Liver (tissue), 9 donors: ENCODE results near the gene INPP5J. TPM values are rescaled to one million over a fixed set of nuclear protein-coding genes. Genes with fewer than 3 reads are reported as not detected.

Experiments used
- DNase-seq: peaks from one replicate; pipeline ENCODE4 v3.0.0-alpha.2; 2017; ENCODE audit warnings: low spot score
- H3K27ac ChIP-seq, 2 donors: one replicate each; pipeline ENCODE4 v1.7.0; 2013; ENCODE audit warnings: inconsistent platforms in 2 of 2, low read length in 2 of 2, control low read depth in 1 of 2, low read depth in 1 of 2, mild to moderate bottlenecking in 1 of 2
- H3K27me3 ChIP-seq, 4 donors: one replicate each; pipeline versions ENCODE4 v1.6.1 to v1.7.0; 2013; ENCODE audit warnings: low read length in 3 of 4, inconsistent platforms in 1 of 4, mild to moderate bottlenecking in 1 of 4, moderate library complexity in 1 of 4; ENCODE audit not compliant: control insufficient read depth in 4 of 4, insufficient read depth in 4 of 4
- H3K36me3 ChIP-seq, 4 donors: one replicate each; pipeline versions ENCODE4 v1.6.1 to v1.7.0; 2013; ENCODE audit warnings: low read length in 3 of 4, mild to moderate bottlenecking in 3 of 4, low read depth in 1 of 4, moderate library complexity in 1 of 4; ENCODE audit not compliant: control insufficient read depth in 4 of 4, insufficient read depth in 3 of 4
- H3K4me1 ChIP-seq, 4 donors: one replicate each; pipeline versions ENCODE4 v1.6.1 to v1.7.0; 2013; ENCODE audit warnings: low read length in 3 of 4, mild to moderate bottlenecking in 3 of 4, moderate library complexity in 1 of 4; ENCODE audit not compliant: control insufficient read depth in 4 of 4, insufficient read depth in 4 of 4
- H3K4me3 ChIP-seq, 3 donors: one replicate each; pipeline versions ENCODE4 v1.6.1 to v1.7.0; 2013; ENCODE audit warnings: low read length in 3 of 3, control low read depth in 1 of 3, low read depth in 1 of 3, mild to moderate bottlenecking in 1 of 3
- H3K9ac ChIP-seq, 2 donors: one replicate each; pipeline ENCODE4 v1.7.0; 2013; ENCODE audit warnings: low read length in 2 of 2, mild to moderate bottlenecking in 2 of 2, moderate library complexity in 2 of 2, control low read depth in 1 of 2, low read depth in 1 of 2
- H3K9me3 ChIP-seq, 4 donors: one replicate each; pipeline versions ENCODE4 v1.6.1 to v1.7.0; 2013; ENCODE audit warnings: low read length in 3 of 4; ENCODE audit not compliant: control insufficient read depth in 4 of 4
- ATF3 ChIP-seq: IDR thresholded peaks from 2 replicates; pipeline ENCODE4 v1.6.1; 2016; ENCODE audit warnings: antibody characterized with exemption
- FOXA2 ChIP-seq: IDR thresholded peaks from 2 replicates; pipeline ENCODE4 v1.6.1; 2016; ENCODE audit warnings: antibody characterized with exemption
- GABPA ChIP-seq, 2 donors: IDR thresholded peaks in 1 of 2; conservative IDR thresholded peaks in 1 of 2; 2 replicates each; pipeline ENCODE4 v1.6.1; 2016; ENCODE audit warnings: antibody characterized with exemption in 2 of 2, mild to moderate bottlenecking in 1 of 2, moderate library complexity in 1 of 2
- HNF4A ChIP-seq, 2 donors: conservative IDR thresholded peaks; 2 replicates each; pipeline ENCODE4 v1.6.1; 2016; ENCODE audit warnings: antibody characterized with exemption in 2 of 2, mild to moderate bottlenecking in 2 of 2
- JUND ChIP-seq, 2 donors: IDR thresholded peaks; 2 replicates each; pipeline ENCODE4 v1.6.1; 2016; ENCODE audit warnings: antibody characterized with exemption in 2 of 2
- MAX ChIP-seq: IDR thresholded peaks from 2 replicates; pipeline ENCODE4 v1.6.1; 2016; ENCODE audit warnings: antibody characterized with exemption
- NR2F2 ChIP-seq: IDR thresholded peaks from 2 replicates; pipeline ENCODE4 v1.6.1; 2016; ENCODE audit warnings: antibody characterized with exemption
- RAD21 ChIP-seq, 2 donors: IDR thresholded peaks; 2 replicates each; pipeline ENCODE4 v1.6.1; 2016; ENCODE audit warnings: antibody characterized with exemption in 2 of 2, mild to moderate bottlenecking in 2 of 2
- RXRA ChIP-seq, 2 donors: IDR thresholded peaks; 2 replicates each; pipeline ENCODE4 v1.6.1; 2017 to 2018; ENCODE audit warnings: antibody characterized with exemption in 2 of 2, mild to moderate bottlenecking in 1 of 2
- SP1 ChIP-seq: IDR thresholded peaks from 2 replicates; pipeline ENCODE4 v1.6.1; 2018; ENCODE audit warnings: antibody characterized with exemption, mild to moderate bottlenecking
- TAF1 ChIP-seq: conservative IDR thresholded peaks from 2 replicates; pipeline ENCODE4 v1.6.1; 2016; ENCODE audit warnings: antibody characterized with exemption, mild to moderate bottlenecking
- YY1 ChIP-seq: IDR thresholded peaks from 2 replicates; pipeline ENCODE4 v1.6.1; 2016; ENCODE audit warnings: antibody characterized with exemption, mild to moderate bottlenecking
- WGBS: extraction: QIAGEN DNeasy Blood & Tissue Kit; methylation state at CpG from one replicate; pipeline ENCODE4 v1.1.7; 2013; 5-methylcytosine and 5-hydroxymethylcytosine counted together
- polyA plus RNA-seq, 2 donors: library from polyadenylated mRNA; stranded (reverse) in 1 of 2; unstranded in 1 of 2; fragments of 200-250 nt in 1 of 2; fragments of >200 nt in 1 of 2; fragmentation: Nextera tagmentation in 1 of 2; extraction: Ambion mirVana in 1 of 2; gene quantifications; one replicate each; pipeline versions ENCODE4 v1.2.1 to v1.2.3, GENCODE V29; 2013 to 2015
- total RNA-seq, 2 donors: library from RNA; depleted of rRNA; stranded (reverse); fragments of >200 nt; gene quantifications; one replicate each; pipeline ENCODE4 v1.2.3, GENCODE V29; 2014
- TF ChIP-seq, protein P1 (sequence below): IDR thresholded peaks from 2 replicates; pipeline ENCODE4 v1.6.1; 2016; ENCODE audit warnings: antibody characterized with exemption, mild to moderate bottlenecking
- TF ChIP-seq, protein P2 (sequence below): IDR thresholded peaks from 2 replicates; pipeline ENCODE4 v1.6.1; 2016; ENCODE audit warnings: antibody characterized with exemption
- TF ChIP-seq, protein P3 (sequence below): fragments of 150-350 bp; IDR thresholded peaks from 2 replicates; pipeline ENCODE4 v1.5.1; 2017; ENCODE audit warnings: improper control_type of control experiment, low read depth, low read length; ENCODE audit not compliant: missing input control
- donor health status: healthy.
- donor health status: healthy.
- donor health status: healthy.
- donor health status: healthy.
- donor health status: healthy.

INPP5J gene
- total and polyA plus RNA-seq, 4 donors: 0.06 to 0.17 (median 0.11) TPM

DNA sequence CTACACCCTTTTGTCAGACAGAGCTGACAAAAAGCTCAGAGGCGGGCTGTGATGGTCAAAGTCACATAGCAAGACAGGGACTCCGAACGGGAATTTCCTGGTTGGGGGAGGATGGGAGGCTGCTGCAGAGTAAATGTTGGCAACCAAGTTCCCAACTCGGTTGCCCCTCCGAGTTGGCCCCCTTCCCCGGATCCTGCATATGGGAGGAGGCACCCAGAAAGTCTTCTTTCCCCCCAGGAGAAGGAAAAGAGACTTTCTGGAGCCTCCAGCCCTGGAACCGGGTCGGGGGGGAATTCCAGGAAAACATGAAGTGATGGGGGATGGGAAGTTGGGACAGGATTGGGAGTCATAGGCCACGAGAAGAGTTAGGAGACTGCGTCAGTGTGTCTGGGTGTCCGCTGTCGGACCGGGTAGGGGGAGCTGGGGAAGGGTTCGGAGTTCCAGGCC is 16.0 kb upstream of the INPP5J start:
- no peak for DNase-seq
- H3K27ac ChIP-seq: peak overlapping the region; percentile 73 to 79
- TF ChIP-seq, protein P1, sequence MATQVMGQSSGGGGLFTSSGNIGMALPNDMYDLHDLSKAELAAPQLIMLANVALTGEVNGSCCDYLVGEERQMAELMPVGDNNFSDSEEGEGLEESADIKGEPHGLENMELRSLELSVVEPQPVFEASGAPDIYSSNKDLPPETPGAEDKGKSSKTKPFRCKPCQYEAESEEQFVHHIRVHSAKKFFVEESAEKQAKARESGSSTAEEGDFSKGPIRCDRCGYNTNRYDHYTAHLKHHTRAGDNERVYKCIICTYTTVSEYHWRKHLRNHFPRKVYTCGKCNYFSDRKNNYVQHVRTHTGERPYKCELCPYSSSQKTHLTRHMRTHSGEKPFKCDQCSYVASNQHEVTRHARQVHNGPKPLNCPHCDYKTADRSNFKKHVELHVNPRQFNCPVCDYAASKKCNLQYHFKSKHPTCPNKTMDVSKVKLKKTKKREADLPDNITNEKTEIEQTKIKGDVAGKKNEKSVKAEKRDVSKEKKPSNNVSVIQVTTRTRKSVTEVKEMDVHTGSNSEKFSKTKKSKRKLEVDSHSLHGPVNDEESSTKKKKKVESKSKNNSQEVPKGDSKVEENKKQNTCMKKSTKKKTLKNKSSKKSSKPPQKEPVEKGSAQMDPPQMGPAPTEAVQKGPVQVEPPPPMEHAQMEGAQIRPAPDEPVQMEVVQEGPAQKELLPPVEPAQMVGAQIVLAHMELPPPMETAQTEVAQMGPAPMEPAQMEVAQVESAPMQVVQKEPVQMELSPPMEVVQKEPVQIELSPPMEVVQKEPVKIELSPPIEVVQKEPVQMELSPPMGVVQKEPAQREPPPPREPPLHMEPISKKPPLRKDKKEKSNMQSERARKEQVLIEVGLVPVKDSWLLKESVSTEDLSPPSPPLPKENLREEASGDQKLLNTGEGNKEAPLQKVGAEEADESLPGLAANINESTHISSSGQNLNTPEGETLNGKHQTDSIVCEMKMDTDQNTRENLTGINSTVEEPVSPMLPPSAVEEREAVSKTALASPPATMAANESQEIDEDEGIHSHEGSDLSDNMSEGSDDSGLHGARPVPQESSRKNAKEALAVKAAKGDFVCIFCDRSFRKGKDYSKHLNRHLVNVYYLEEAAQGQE: no peak
- no peak for TF ChIP-seq RXRA (IDR thresholded peaks at IDR 0.05)
- no peak for TF ChIP-seq SP1
- TF ChIP-seq ATF3: no peak
- TF ChIP-seq TAF1: no peak
- TF ChIP-seq, protein P2, sequence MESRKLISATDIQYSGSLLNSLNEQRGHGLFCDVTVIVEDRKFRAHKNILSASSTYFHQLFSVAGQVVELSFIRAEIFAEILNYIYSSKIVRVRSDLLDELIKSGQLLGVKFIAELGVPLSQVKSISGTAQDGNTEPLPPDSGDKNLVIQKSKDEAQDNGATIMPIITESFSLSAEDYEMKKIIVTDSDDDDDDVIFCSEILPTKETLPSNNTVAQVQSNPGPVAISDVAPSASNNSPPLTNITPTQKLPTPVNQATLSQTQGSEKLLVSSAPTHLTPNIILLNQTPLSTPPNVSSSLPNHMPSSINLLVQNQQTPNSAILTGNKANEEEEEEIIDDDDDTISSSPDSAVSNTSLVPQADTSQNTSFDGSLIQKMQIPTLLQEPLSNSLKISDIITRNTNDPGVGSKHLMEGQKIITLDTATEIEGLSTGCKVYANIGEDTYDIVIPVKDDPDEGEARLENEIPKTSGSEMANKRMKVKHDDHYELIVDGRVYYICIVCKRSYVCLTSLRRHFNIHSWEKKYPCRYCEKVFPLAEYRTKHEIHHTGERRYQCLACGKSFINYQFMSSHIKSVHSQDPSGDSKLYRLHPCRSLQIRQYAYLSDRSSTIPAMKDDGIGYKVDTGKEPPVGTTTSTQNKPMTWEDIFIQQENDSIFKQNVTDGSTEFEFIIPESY: no peak
- peak overlapping the region in 1 of 2 donors; percentile 48 for H3K9ac ChIP-seq
- H3K9me3 ChIP-seq: no peaks in the 10 kb centered on the region
- peak overlapping the region; percentile 22 to 41 (median 37) for H3K4me3 ChIP-seq
- H3K36me3 ChIP-seq: peaks cover 0 to 3% (median 0%) of the 10 kb centered on the region in 4 donors
- H3K4me1 ChIP-seq: peaks cover 4 to 7% (median 6%) of the 10 kb centered on the region in 4 donors
- WGBS: 69% methylated on average over 14 of the region's 14 CpGs
- no peaks in the 10 kb centered on the region for H3K27me3 ChIP-seq

DNA sequence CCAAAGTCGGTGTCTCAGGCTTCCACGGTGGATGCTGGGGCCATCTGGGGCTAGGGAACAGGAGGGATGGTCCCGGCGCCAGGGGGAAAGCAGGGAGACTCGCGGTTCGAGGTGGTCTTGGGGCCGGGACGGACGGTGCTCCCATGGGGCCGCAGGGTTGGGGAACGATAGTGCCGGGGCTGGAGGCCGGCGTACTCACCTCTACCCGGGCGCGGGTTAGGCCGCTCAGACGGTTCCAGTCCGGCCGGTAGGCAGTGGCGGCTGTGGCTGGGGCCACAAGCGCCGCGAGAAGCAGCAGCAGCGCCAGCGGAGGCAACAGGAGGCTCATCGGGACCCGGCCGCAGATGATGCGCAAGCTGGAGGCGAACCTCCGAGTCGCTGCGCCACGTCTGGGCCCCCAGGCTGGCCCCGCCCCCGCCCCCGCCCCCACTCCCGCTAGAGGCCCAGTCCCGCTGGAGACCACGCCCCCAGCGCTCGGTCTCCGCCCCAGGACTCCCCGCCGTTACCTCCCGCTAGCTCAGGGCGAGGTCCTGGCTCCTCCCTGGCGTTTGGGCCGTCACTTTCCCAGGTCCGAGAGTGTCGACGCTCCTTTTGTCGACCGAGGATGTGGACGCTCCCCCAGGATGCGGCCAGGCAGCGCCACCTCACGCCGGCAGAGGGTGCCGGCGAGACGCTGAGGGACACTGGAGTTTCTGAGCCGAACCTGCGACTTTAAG is 15.4 kb upstream of the INPP5J start, which contains the start of gene SELENOM:
SELENOM (minus strand) TSS at position 391 of the 716 bp plus-strand sequence; CDS start at position 328, 63 bp downstream.
- WGBS: 7% methylated on average over 67 of the region's 67 CpGs
- Histone ChIP-seq H3K27me3 (no peaks in the 10 kb centered on the region), H3K9me3 (no peaks in the 10 kb centered on the region), H3K4me1 (peaks cover 4 to 7% (median 6%) of the 10 kb centered on the region in 4 donors), H3K9ac (peak within 1 kb of the TSS; percentile 58 to 59), H3K4me3 (peak within 1 kb of the TSS; percentile 37 to 50 (median 41)), H3K36me3 (peaks cover 0 to 3% (median 0%) of the 10 kb centered on the region in 4 donors), H3K27ac (peak within 1 kb of the TSS; percentile 73 to 79)
- TF ChIP-seq GABPA (IDR thresholded peaks at IDR 0.05 in 1 of 2, conservative IDR thresholded peaks at IDR 0.05 in 1 of 2): peak in 1 of 2 donors; percentile 32
- peak; percentile 42 to 59 for TF ChIP-seq RXRA (IDR thresholded peaks at IDR 0.05)
- TF ChIP-seq JUND (IDR thresholded peaks at IDR 0.05): no peak
- TF ChIP-seq FOXA2: no peak
- peak; percentile 59 for TF ChIP-seq NR2F2
- TF ChIP-seq HNF4A (conservative IDR thresholded peaks at IDR 0.05): peak; percentile 43 to 51
- TF ChIP-seq, protein P2: no peak
- TF ChIP-seq YY1: peak; percentile 72
- peak; percentile 91 to 92 for TF ChIP-seq RAD21 (IDR thresholded peaks at IDR 0.05)
- TF ChIP-seq, protein P3, sequence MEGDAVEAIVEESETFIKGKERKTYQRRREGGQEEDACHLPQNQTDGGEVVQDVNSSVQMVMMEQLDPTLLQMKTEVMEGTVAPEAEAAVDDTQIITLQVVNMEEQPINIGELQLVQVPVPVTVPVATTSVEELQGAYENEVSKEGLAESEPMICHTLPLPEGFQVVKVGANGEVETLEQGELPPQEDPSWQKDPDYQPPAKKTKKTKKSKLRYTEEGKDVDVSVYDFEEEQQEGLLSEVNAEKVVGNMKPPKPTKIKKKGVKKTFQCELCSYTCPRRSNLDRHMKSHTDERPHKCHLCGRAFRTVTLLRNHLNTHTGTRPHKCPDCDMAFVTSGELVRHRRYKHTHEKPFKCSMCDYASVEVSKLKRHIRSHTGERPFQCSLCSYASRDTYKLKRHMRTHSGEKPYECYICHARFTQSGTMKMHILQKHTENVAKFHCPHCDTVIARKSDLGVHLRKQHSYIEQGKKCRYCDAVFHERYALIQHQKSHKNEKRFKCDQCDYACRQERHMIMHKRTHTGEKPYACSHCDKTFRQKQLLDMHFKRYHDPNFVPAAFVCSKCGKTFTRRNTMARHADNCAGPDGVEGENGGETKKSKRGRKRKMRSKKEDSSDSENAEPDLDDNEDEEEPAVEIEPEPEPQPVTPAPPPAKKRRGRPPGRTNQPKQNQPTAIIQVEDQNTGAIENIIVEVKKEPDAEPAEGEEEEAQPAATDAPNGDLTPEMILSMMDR: peak; percentile 95
- TF ChIP-seq, protein P1: peak; percentile 36
- no peak for TF ChIP-seq ATF3
- TF ChIP-seq MAX: peak; percentile 62
- peak; percentile 64 for TF ChIP-seq SP1
- DNase-seq: peak; percentile 91
